HEK293 (cell line): Measurements from ENCODE around the gene PTGER2.

ENCODE experiments used
- CTCF ChIA-PET: fragments of 350-600 bp; formaldehyde crosslinking; extraction: SDS; loops from one replicate; lab custom pipeline; 2021; ENCODE audit warnings: antibody characterized with exemption; lab: Yijun Ruan, JAX
- POLR2A ChIA-PET: fragments of 300-600 bp; formaldehyde crosslinking; extraction: SDS; loops from one replicate; lab custom pipeline; 2020; ENCODE audit warnings: antibody characterized with exemption, inconsistent platforms; lab: Yijun Ruan, JAX
- H3K27ac ChIP-seq: fragments of 200-500 bp; sonication (Bioruptor generic); 2 replicates; pipeline ENCODE4 v1.5.1; 2014; ENCODE audit warnings: low read depth, low read length, control low read depth, inconsistent platforms; ENCODE audit errors: extremely low read depth
- H3K36me3 ChIP-seq, 2 experiments: fragments of 200-500 bp in 1 of 2; sonication (Bioruptor generic) in 1 of 2; 1 replicate in 1 of 2; 2 replicates in 1 of 2; pipeline ENCODE4 v1.5.1; 2014 to 2017; ENCODE audit warnings: inconsistent platforms in 2 of 2, low read length in 2 of 2; ENCODE audit not compliant: control insufficient read depth in 2 of 2, insufficient read depth in 1 of 2
- H3K4me1 ChIP-seq: fragments of 200-500 bp; sonication (Bioruptor generic); 2 replicates; pipeline ENCODE4 v1.5.1; 2014; ENCODE audit warnings: mild to moderate bottlenecking, low read length, inconsistent platforms; ENCODE audit not compliant: control insufficient read depth, insufficient read depth
- H3K4me3 ChIP-seq: 2 replicates; pipeline ENCODE4 v1.5.1; 2011; ENCODE audit warnings: low read depth, mild to moderate bottlenecking, control low read depth, low read length, moderate library complexity
- H3K9me3 ChIP-seq: fragments of 200-500 bp; sonication (Bioruptor generic); 2 replicates; pipeline ENCODE4 v1.5.1; 2014; ENCODE audit warnings: low read depth, low read length, inconsistent platforms; ENCODE audit not compliant: control insufficient read depth, insufficient read depth
- ELK4 ChIP-seq: IDR thresholded peaks from 2 replicates; pipeline ENCODE4 v1.6.1; 2011; ENCODE audit warnings: mild to moderate bottlenecking, low read depth, low read length, borderline replicate concordance
- PRDM2 ChIP-seq: fragments of 450-650 bp; formaldehyde crosslinking; IDR thresholded peaks from 2 replicates; pipeline ENCODE4 v1.5.1; 2016; ENCODE audit warnings: missing biosample characterization, missing genetic modification characterization, borderline replicate concordance
- RBAK ChIP-seq: fragments of 450-650 bp; formaldehyde crosslinking; IDR thresholded peaks from 2 replicates; pipeline ENCODE4 v1.5.1; 2016; ENCODE audit warnings: missing biosample characterization, missing genetic modification characterization
- SETDB1 ChIP-seq: IDR thresholded peaks from one replicate; pipeline ENCODE4 v1.6.1; 2017; ENCODE audit warnings: mild to moderate bottlenecking, low read length, moderate library complexity, mixed read lengths; ENCODE audit not compliant: insufficient read length
- WT1 ChIP-seq: fragments of 450-650 bp; formaldehyde crosslinking; IDR thresholded peaks from 2 replicates; pipeline ENCODE4 v1.5.1; 2016; ENCODE audit warnings: missing biosample characterization, missing genetic modification characterization
- ZBTB17 ChIP-seq: fragments of 450-650 bp; formaldehyde crosslinking; IDR thresholded peaks from 2 replicates; pipeline ENCODE4 v1.5.1; 2016; ENCODE audit warnings: missing biosample characterization, missing genetic modification characterization
- ZBTB26 ChIP-seq: fragments of 450-650 bp; formaldehyde crosslinking; optimal IDR thresholded peaks from 2 replicates; pipeline ENCODE3; 2016; ENCODE audit warnings: missing biosample characterization, mild to moderate bottlenecking, missing genetic modification characterization
- ZFHX2 ChIP-seq: fragments of 450-650 bp; formaldehyde crosslinking; conservative IDR thresholded peaks from 2 replicates; pipeline ENCODE4 v1.5.1; 2016; ENCODE audit warnings: missing biosample characterization, missing genetic modification characterization
- ZNF16 ChIP-seq: fragments of 450-650 bp; formaldehyde crosslinking; IDR thresholded peaks from 2 replicates; pipeline ENCODE4 v1.5.1; 2016; ENCODE audit warnings: low read depth, missing biosample characterization, missing genetic modification characterization
- ZNF169 ChIP-seq: fragments of 450-650 bp; formaldehyde crosslinking; IDR thresholded peaks from 2 replicates; pipeline ENCODE4 v1.5.1; 2016; ENCODE audit warnings: missing biosample characterization, missing genetic modification characterization
- ZNF175 ChIP-seq: fragments of 450-650 bp; formaldehyde crosslinking; IDR thresholded peaks from 2 replicates; pipeline ENCODE4 v1.5.1; 2016; ENCODE audit warnings: missing biosample characterization, missing genetic modification characterization
- ZNF221 ChIP-seq: fragments of 450-650 bp; formaldehyde crosslinking; IDR thresholded peaks from 2 replicates; pipeline ENCODE4 v1.5.1; 2017; ENCODE audit warnings: missing biosample characterization, missing genetic modification characterization, borderline replicate concordance
- ZNF23 ChIP-seq: fragments of 450-650 bp; formaldehyde crosslinking; IDR thresholded peaks from 2 replicates; pipeline ENCODE4 v1.5.1; 2016; ENCODE audit warnings: missing biosample characterization, missing genetic modification characterization, borderline replicate concordance
- ZNF426 ChIP-seq: fragments of 450-650 bp; formaldehyde crosslinking; IDR thresholded peaks from 2 replicates; pipeline ENCODE4 v1.5.1; 2017; ENCODE audit warnings: missing biosample characterization, missing genetic modification characterization, mild to moderate bottlenecking, inconsistent platforms, moderate library complexity
- ZNF560 ChIP-seq: fragments of 450-650 bp; formaldehyde crosslinking; IDR thresholded peaks from 2 replicates; pipeline ENCODE4 v1.5.1; 2017; ENCODE audit warnings: missing biosample characterization, missing genetic modification characterization, borderline replicate concordance
- ZNF792 ChIP-seq: fragments of 450-650 bp; formaldehyde crosslinking; IDR thresholded peaks from 2 replicates; pipeline ENCODE4 v1.5.1; 2016; ENCODE audit warnings: missing biosample characterization, missing genetic modification characterization

Gene PTGER2

GRCh38 chr14:52310541-52310940, 3.6 kb upstream of the PTGER2 start:
- no peak overlapping the region for H3K27ac ChIP-seq
- ChIA-PET POLR2A (no interaction called here), CTCF (interaction anchor here (0.7 to 1.8 kb wide), 3 partner anchors 10 to 43 kb away, joined by 3 to 9 read pairs (median 6); no protein-coding TSS in a partner anchor)

GRCh38 chr14:52312931-52313355, 1.2 kb upstream of the PTGER2 start:
- H3K4me1 ChIP-seq = no peaks in the 10 kb centered on the region
- POLR2A ChIA-PET = interaction anchor here (0.6 kb wide), 1 partner anchor 442 kb away, joined by 3 read pairs; no protein-coding TSS in a partner anchor
- CTCF ChIA-PET = interaction anchor here (1.0 to 2.0 kb wide), 2 partner anchors 9 to 33 kb away, joined by 3 to 8 read pairs; no protein-coding TSS in a partner anchor
- H3K9me3 ChIP-seq = no peaks in the 10 kb centered on the region
- TF ChIP-seq ZNF16 = no peak
- TF ChIP-seq ZFHX2 (tag by site-specific recombination) = no peak
- no peak for TF ChIP-seq PRDM2 (tag by site-specific recombination)
- TF ChIP-seq ZNF175 (tag by site-specific recombination) = no peak
- TF ChIP-seq ZBTB17 = peak; percentile 50
- no peak overlapping the region for H3K27ac ChIP-seq
- no peak overlapping the region for H3K4me3 ChIP-seq
- H3K36me3 ChIP-seq = no peaks in the 10 kb centered on the region

More at GRCh38 chr14:52310541-52310940, 3.6 kb upstream of the PTGER2 start:
- Histone ChIP-seq H3K4me1 (no peaks in the 10 kb centered on the region), H3K9me3 (no peaks in the 10 kb centered on the region), H3K4me3 (no peak overlapping the region)
- TF ChIP-seq ZNF426 (tag by site-specific recombination) = no peak
- no peak for TF ChIP-seq RBAK (tag by site-specific recombination)
- no peak for TF ChIP-seq ZNF23 (tag by site-specific recombination)
- TF ChIP-seq ZNF792 (tag by site-specific recombination) = no peak
- no peak for TF ChIP-seq ZNF221 (tag by site-specific recombination)
- TF ChIP-seq SETDB1 = no peak
- no peak for TF ChIP-seq ZNF560 (tag by site-specific recombination)
- TF ChIP-seq ELK4 = no peak
- TF ChIP-seq WT1 (tag by site-specific recombination) = no peak
- no peak for TF ChIP-seq ZNF169 (tag by site-specific recombination)
- no peak for TF ChIP-seq ZBTB26 (tag by site-specific recombination)
- TF ChIP-seq, all 188 proteins: peak for 0
- no peaks in the 10 kb centered on the region for H3K36me3 ChIP-seq
